ENCODE data around the gene LHFPL3.

GRCh38 chr7:104898434-104898833 lies 570.0 kb downstream of the LHFPL3 start:
- TF ChIP-seq, protein P1, sequence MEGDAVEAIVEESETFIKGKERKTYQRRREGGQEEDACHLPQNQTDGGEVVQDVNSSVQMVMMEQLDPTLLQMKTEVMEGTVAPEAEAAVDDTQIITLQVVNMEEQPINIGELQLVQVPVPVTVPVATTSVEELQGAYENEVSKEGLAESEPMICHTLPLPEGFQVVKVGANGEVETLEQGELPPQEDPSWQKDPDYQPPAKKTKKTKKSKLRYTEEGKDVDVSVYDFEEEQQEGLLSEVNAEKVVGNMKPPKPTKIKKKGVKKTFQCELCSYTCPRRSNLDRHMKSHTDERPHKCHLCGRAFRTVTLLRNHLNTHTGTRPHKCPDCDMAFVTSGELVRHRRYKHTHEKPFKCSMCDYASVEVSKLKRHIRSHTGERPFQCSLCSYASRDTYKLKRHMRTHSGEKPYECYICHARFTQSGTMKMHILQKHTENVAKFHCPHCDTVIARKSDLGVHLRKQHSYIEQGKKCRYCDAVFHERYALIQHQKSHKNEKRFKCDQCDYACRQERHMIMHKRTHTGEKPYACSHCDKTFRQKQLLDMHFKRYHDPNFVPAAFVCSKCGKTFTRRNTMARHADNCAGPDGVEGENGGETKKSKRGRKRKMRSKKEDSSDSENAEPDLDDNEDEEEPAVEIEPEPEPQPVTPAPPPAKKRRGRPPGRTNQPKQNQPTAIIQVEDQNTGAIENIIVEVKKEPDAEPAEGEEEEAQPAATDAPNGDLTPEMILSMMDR (IDR thresholded peaks at IDR 0.05), result no peak
- no peak for TF ChIP-seq POLR2A (IDR thresholded peaks at IDR 0.05)
